K562 treated with DMSO at 1 percent for 4 hours (cell line): Measurements from ENCODE around the gene MAEL. TPM values are rescaled to one million over a fixed set of nuclear protein-coding genes. Genes with fewer than 3 reads are reported as not detected.

Experiments used
- total RNA-seq: library from RNA; unstranded; fragments of 300-600 nt; gene quantifications from 2 replicates; pipeline ENCODE4 v1.2.3, GENCODE V29; 2022; ENCODE audit not compliant: insufficient read depth

MAEL gene
- total RNA-seq = 1.1 TPM in 1 of 2 replicates, not detected in the other

DNA sequence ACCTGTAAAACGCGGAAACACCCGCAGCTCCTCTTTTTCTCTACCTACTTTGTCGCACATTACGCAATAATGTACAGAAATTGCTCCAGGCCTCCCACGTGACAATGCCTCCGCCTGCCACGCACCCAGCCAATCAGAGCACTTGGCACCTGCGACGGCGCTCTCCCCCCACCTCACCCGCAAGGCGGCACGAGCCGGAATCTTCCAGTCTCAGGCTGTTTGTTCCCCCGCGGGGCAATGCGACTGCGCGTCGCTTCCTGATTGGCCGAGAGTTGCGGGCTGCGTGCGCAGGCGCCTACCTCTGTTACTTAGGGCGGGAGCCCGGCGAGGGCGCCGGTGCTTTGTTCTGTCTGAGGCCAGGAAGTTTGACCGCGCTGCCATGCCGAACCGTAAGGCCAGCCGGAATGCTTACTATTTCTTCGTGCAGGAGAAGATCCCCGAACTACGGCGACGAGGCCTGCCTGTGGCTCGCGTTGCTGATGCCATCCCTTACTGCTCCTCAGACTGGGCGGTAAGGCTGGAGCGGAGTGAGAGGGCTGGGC is at the start of gene MAEL:
TSS of gene MAEL (plus strand) at position 307 of the 542 bp plus-strand sequence. CDS start at position 380, 73 bp downstream.

DNA sequence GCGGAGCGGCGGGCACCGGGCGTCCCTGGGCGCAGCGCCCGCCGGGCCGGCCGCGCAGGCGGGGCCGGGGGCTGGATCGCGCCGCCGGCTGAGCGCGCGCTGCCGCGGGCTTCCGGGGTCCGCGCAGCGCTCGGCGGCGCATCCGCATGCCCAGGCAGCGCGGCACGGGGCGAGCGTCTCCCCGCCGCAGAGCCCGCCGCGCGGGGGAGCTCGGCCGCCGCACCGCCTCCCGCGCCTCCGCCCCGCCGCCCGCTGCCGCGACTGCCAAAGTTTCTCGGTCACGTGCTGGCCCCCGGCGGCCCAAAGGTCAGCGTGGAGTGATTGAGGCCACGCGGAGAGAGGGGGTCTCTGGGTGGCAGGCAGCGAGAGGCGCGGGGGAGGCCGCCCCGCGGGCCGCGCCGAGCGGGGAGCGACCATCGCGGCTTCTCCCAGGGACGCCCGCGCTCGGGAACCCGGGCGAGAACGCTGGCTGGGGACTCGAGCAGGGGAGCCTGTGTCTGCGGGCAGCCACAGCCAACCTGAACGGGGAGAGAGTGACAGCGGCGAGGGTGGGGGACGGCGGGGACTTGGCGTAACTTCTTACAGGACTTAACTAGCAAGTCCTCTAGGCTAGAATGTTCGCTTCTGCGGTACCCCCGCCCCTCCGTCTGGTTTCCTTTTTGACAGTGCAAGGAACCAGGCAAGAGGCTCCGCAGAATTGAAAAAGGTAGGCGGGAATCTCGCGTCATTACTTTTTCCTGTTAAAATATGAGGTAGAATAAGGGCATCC is 13.5 kb upstream of the MAEL start, which contains the start of gene ILDR2:
TSS of gene ILDR2 (minus strand) at position 180 of the 769 bp plus-strand sequence. CDS start 272 bp downstream, outside the sequence.

Other genes starting within 250 kb of the MAEL start
- 14.3 and 16.8 TPM in 2 replicates for gene POGK, start 149.8 kb upstream of the MAEL start, total RNA-seq
- 6.6 and 11.0 TPM in 2 replicates for gene TADA1, start 113.0 kb upstream of the MAEL start, total RNA-seq
- not detected in 2 replicates for gene ILDR2, start 13.7 kb upstream of the MAEL start, total RNA-seq
- gene GPA33, start 101.1 kb downstream of the MAEL start, total RNA-seq = not detected in 2 replicates
- not detected in 2 replicates for gene STYXL2, start 104.8 kb downstream of the MAEL start, total RNA-seq
- gene POU2F1, start 231.6 kb downstream of the MAEL start, total RNA-seq = 2.7 and 7.1 TPM in 2 replicates